H1 (cell line): Measurements from ENCODE around the gene SPDEF. TPM values are rescaled to one million over a fixed set of nuclear protein-coding genes. Genes with fewer than 3 reads are reported as not detected.

Experiments
- CEBPB ChIP-seq: IDR thresholded peaks from 2 replicates; pipeline ENCODE4 v1.6.1; 2012; ENCODE audit warnings: low read depth, low read length
- EZH2 ChIP-seq: fragments of 200-600 bp; sonication (generic); IDR thresholded peaks from 2 replicates; pipeline ENCODE4 v1.7.1; 2012; ENCODE audit warnings: low read depth, mild to moderate bottlenecking, moderate library complexity, low read length, inconsistent platforms; ENCODE audit not compliant: severe bottlenecking
- JUN ChIP-seq: IDR thresholded peaks from 2 replicates; pipeline ENCODE4 v1.6.1; 2011; ENCODE audit warnings: low read depth, mild to moderate bottlenecking, improper control_type of control experiment, low read length
- JUND ChIP-seq: IDR thresholded peaks from 2 replicates; pipeline ENCODE4 v1.6.1; 2011; ENCODE audit warnings: mild to moderate bottlenecking, improper control_type of control experiment, low read length
- NANOG ChIP-seq: IDR thresholded peaks from 2 replicates; pipeline ENCODE4 v1.6.1; 2011; ENCODE audit warnings: low read length, low read depth, mild to moderate bottlenecking, inconsistent platforms; ENCODE audit not compliant: insufficient read depth, poor library complexity, severe bottlenecking
- POLR2A ChIP-seq, 2 experiments: IDR thresholded peaks; 1 replicate in 1 of 2; 2 replicates in 1 of 2; pipeline ENCODE4 v1.6.1; 2011; ENCODE audit warnings: low read depth in 2 of 2, low read length in 2 of 2, mild to moderate bottlenecking in 2 of 2; ENCODE audit errors: control extremely low read depth in 1 of 2
- RAD21 ChIP-seq, 2 experiments: IDR thresholded peaks in 1 of 2; conservative IDR thresholded peaks in 1 of 2; 2 replicates each; pipeline ENCODE4 v1.6.1; 2011; ENCODE audit warnings: low read depth in 2 of 2, low read length in 2 of 2, improper control_type of control experiment in 1 of 2, inconsistent platforms in 1 of 2, mild to moderate bottlenecking in 1 of 2, moderate library complexity in 1 of 2
- RFX5 ChIP-seq: IDR thresholded peaks from 2 replicates; pipeline ENCODE4 v1.6.1; 2011; ENCODE audit warnings: low read depth, low read length, improper control_type of control experiment, borderline replicate concordance
- SP2 ChIP-seq: IDR thresholded peaks from 2 replicates; pipeline ENCODE4 v1.6.1; 2012; ENCODE audit warnings: mild to moderate bottlenecking, low read length, inconsistent platforms
- polyA plus RNA-seq, 7 experiments: library from polyadenylated mRNA; depleted of rRNA in 3 of 7; stranded (reverse) in 5 of 7; unstranded in 2 of 7; fragments of >200 nt in 5 of 7; fragments of 200-250 nt in 2 of 7; gene quantifications; 1 replicate in 5 of 7; 2 replicates in 1 of 7; 4 replicates in 1 of 7; pipeline versions ENCODE4 v1.2.1 to v1.2.3, GENCODE V29; 2011 to 2013; ENCODE audit warnings: missing spikeins in 2 of 7, mixed read lengths in 2 of 7
- total RNA-seq: library from RNA; stranded (reverse); fragmentation: NEBNext Ultra II Directional; extraction: Animal tissue kit (Norgen Biotek cat#: 25700); gene quantifications from 2 replicates; pipeline ENCODE4 v1.2.1, GENCODE V29; 2021
- TF ChIP-seq, protein P1 (sequence below): fragments of 300-600 bp; sonication (generic); IDR thresholded peaks from 2 replicates; pipeline ENCODE4 v1.7.1; 2012; ENCODE audit warnings: low read length, moderate library complexity, mild to moderate bottlenecking, inconsistent platforms; ENCODE audit not compliant: insufficient replicate concordance

SPDEF gene
- total and polyA plus RNA-seq, 2 of the 8 experiments (the other 6 are each of a cell fraction or from before 2014, with no cell fraction given), result 0.15 to 0.30 TPM

DNA sequence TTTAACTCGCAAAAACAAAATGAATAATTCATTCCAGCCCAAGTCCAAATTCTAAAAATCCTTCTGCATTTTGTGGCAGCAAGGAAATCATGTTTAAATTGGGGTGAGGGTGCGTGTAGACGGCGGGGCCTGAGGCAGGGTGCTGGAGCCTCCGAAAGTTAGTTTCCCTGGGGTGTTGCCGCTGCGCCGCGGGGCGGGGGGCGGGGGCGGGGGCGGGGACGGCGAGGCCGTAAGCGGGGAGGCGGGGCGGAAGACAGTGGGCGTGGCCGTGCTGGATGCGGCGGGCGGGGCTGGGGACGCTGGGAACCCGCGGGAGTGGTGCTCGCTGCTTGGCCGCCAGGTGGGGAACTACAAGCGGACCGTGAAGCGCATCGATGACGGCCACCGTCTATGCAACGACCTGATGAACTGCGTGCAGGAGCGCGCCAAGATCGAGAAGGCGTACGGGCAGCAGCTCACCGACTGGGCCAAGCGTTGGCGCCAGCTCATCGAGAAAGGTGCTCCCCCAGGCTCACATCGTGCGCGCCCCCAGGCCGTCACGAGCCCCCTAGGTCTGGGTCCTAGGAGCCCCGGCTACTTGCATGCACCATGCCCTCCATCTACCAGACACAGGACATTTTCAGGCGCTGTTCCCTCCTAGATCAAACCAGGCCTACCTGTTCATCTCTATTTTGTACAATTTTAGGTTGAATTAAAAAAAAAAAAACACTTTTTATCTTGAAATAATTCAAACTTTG is 29.0 kb downstream of the SPDEF start (continued):
- TF ChIP-seq, protein P1, sequence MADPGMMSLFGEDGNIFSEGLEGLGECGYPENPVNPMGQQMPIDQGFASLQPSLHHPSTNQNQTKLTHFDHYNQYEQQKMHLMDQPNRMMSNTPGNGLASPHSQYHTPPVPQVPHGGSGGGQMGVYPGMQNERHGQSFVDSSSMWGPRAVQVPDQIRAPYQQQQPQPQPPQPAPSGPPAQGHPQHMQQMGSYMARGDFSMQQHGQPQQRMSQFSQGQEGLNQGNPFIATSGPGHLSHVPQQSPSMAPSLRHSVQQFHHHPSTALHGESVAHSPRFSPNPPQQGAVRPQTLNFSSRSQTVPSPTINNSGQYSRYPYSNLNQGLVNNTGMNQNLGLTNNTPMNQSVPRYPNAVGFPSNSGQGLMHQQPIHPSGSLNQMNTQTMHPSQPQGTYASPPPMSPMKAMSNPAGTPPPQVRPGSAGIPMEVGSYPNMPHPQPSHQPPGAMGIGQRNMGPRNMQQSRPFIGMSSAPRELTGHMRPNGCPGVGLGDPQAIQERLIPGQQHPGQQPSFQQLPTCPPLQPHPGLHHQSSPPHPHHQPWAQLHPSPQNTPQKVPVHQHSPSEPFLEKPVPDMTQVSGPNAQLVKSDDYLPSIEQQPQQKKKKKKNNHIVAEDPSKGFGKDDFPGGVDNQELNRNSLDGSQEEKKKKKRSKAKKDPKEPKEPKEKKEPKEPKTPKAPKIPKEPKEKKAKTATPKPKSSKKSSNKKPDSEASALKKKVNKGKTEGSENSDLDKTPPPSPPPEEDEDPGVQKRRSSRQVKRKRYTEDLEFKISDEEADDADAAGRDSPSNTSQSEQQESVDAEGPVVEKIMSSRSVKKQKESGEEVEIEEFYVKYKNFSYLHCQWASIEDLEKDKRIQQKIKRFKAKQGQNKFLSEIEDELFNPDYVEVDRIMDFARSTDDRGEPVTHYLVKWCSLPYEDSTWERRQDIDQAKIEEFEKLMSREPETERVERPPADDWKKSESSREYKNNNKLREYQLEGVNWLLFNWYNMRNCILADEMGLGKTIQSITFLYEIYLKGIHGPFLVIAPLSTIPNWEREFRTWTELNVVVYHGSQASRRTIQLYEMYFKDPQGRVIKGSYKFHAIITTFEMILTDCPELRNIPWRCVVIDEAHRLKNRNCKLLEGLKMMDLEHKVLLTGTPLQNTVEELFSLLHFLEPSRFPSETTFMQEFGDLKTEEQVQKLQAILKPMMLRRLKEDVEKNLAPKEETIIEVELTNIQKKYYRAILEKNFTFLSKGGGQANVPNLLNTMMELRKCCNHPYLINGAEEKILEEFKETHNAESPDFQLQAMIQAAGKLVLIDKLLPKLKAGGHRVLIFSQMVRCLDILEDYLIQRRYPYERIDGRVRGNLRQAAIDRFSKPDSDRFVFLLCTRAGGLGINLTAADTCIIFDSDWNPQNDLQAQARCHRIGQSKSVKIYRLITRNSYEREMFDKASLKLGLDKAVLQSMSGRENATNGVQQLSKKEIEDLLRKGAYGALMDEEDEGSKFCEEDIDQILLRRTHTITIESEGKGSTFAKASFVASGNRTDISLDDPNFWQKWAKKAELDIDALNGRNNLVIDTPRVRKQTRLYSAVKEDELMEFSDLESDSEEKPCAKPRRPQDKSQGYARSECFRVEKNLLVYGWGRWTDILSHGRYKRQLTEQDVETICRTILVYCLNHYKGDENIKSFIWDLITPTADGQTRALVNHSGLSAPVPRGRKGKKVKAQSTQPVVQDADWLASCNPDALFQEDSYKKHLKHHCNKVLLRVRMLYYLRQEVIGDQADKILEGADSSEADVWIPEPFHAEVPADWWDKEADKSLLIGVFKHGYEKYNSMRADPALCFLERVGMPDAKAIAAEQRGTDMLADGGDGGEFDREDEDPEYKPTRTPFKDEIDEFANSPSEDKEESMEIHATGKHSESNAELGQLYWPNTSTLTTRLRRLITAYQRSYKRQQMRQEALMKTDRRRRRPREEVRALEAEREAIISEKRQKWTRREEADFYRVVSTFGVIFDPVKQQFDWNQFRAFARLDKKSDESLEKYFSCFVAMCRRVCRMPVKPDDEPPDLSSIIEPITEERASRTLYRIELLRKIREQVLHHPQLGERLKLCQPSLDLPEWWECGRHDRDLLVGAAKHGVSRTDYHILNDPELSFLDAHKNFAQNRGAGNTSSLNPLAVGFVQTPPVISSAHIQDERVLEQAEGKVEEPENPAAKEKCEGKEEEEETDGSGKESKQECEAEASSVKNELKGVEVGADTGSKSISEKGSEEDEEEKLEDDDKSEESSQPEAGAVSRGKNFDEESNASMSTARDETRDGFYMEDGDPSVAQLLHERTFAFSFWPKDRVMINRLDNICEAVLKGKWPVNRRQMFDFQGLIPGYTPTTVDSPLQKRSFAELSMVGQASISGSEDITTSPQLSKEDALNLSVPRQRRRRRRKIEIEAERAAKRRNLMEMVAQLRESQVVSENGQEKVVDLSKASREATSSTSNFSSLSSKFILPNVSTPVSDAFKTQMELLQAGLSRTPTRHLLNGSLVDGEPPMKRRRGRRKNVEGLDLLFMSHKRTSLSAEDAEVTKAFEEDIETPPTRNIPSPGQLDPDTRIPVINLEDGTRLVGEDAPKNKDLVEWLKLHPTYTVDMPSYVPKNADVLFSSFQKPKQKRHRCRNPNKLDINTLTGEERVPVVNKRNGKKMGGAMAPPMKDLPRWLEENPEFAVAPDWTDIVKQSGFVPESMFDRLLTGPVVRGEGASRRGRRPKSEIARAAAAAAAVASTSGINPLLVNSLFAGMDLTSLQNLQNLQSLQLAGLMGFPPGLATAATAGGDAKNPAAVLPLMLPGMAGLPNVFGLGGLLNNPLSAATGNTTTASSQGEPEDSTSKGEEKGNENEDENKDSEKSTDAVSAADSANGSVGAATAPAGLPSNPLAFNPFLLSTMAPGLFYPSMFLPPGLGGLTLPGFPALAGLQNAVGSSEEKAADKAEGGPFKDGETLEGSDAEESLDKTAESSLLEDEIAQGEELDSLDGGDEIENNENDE, result no peak
- TF ChIP-seq RAD21 (IDR thresholded peaks at IDR 0.05 in 1 of 2, conservative IDR thresholded peaks at IDR 0.05 in 1 of 2; ENCODE audit: low read depth in 2 of 2, low read length in 2 of 2), result peak; percentile 60 to 62
- TF ChIP-seq JUND, result peak; percentile 59; the same call in 1 of the 2 replicates
- no peak for TF ChIP-seq NANOG
- TF ChIP-seq JUN, result no peak
- TF ChIP-seq SP2, result no peak
- peak in 1 of 2 experiments; percentile 54; a peak in 1 of 3 replicates for TF ChIP-seq POLR2A (IDR thresholded peaks at IDR 0.05; ENCODE audit: control extremely low read depth in 1 of 2, low read depth in 2 of 2, low read length in 2 of 2)
- no peak for TF ChIP-seq CEBPB
- TF ChIP-seq EZH2, result no peak
- TF ChIP-seq RFX5, result no peak
